Glomerular endothelial cell (primary cell): Measurements from ENCODE around the gene TOR4A. TPM values are rescaled to one million over a fixed set of nuclear protein-coding genes. Genes with fewer than 3 reads are reported as not detected.
"Not testable (repeated sequence)": the region's sequence is repeated elsewhere in the genome, so short reads cannot be mapped to it uniquely, and the experiment has no call there.

Source experiments
- DNase-seq: peaks from one replicate; pipeline ENCODE4 v3.0.0-alpha.2; 2011; ENCODE audit warnings: low read depth, low spot score; ENCODE audit errors: extremely low read depth
- total RNA-seq: library from RNA; depleted of rRNA; stranded (reverse); fragments of >200 nt; gene quantifications from 2 replicates; pipeline ENCODE4 v1.2.3, GENCODE V29; 2015

The TOR4A gene
- total RNA-seq, 1 donor from 2014 or later: 81.4 TPM

DNA sequence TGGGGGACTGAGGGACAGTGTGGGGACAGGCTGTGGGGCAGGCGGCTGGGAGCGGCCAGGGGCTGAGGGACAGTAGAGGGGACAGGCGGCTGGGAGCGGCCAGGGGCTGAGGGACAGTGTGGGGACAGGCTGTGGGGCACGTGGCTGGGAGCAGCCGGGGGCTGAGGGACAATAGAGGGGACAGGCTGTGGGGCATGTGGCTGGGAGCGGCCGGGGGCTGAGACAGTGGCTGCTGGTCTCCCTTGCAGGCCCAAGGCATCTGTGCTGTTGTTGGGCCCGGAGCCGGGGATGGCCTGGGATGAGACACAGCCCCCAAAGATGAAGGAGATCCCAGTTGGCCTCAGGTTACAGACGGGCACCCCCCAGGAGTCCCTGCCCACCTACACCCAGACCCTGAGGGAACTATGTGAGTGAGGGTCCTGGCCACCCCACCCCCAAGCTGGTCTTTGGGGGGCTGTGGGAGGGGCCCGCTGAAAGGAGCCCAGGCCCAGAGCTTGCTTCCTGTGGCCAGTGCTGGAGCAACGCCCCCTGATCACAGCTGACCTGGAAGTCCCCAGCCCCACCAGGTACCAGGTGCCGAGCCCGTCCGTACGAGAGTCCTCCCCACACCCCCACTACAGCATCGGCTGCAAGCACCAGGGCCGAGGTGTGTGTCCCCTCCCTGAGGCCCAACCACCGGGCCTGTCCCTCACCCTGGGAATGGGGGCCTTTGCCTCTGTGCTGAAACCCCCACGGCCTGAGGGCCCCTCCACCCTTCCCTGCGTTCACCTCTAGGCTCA, 25.8 kb upstream of the TOR4A start:
- no peak for DNase-seq

DNA sequence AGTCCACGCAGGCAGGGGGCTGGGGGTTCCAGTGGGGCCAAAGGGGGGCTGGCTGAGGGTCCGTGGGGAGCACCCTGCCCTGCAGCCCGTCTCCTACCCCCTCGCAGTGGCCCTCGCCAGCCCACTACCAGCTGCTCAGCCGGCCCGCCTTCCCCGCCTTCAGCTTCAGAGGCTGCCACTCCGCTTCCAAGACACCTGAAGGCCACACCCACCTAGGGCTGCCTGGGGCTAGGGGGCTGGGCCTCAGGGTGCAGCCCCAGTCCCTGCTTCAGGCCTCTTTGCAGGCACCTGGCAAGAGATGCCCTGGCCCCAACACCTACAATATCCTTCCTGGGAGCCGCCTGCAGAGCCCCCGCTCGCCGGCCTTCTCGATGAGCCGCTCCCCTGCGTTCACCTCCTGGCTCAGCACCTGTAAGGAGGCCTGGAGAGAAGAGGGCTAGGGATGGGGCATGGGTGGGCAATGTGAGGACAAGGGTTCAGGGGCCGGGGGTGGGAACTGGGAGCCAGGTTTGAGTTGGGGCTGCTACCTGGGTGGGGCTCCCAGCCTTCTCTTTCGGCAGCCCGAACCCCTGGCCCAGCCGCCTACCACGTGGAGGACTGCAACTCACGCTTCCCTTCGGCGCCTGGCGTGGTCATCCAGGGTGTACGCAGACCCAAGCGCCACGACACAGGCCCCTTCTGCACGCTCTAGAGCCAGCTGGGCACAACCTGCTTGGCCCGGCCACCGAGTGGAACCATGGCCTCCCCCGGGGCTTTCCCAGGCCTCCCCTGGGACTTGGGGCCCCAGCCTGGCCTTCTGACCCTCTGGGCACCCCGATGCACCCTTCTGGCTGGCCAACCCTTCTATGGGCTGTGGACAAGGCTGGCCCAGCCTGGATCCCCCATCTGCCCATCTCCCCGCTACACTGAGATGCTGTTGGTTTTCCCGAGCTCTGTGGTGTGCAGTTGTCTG, 24.7 kb upstream of the TOR4A start:
- DNase-seq: no peak

DNA sequence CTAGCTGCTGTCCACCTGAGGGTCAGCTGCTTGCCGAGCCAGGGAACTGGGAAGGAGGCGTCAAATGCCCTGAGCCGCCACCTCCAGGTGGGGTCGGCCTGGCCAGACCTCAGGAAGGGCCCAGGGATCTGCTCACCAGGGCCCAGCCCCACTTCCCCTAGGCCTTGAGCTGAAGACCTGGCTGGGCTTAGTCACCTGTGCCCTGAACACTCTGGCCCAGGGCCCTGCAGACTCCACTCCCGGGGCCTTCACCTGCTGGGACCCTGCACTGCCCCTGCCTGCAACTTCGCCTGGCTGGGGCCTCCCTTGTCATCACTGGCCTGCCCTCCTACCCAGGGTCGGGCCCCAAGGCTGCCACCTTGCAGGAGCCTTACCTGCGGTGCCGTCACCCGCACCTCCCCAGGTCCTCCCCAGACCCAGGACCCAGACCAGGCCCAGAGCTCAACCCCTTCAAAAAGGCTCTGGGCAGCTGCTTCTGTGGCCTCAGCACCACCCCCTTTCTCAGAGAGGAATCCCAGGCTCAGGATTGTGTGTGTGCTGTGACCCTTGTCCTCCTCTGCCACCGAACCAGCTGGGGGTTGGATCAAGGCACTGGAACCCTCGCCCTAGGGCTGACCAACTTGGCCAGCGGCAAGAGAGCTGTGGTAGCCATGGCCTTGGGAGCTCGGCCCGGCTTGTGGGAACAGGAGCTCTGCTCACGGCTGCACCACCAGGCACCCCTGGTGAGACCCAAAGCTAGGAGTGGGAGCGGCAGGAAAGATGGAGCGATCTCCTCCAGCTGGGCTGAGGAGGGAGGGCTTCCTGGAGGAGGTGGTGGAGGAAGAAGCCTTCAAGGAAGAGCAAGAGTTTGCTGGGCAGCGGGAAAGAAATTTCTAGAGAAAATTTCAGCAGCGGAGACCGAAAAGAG, 23.6 kb upstream of the TOR4A start:
- no peak for DNase-seq

DNA sequence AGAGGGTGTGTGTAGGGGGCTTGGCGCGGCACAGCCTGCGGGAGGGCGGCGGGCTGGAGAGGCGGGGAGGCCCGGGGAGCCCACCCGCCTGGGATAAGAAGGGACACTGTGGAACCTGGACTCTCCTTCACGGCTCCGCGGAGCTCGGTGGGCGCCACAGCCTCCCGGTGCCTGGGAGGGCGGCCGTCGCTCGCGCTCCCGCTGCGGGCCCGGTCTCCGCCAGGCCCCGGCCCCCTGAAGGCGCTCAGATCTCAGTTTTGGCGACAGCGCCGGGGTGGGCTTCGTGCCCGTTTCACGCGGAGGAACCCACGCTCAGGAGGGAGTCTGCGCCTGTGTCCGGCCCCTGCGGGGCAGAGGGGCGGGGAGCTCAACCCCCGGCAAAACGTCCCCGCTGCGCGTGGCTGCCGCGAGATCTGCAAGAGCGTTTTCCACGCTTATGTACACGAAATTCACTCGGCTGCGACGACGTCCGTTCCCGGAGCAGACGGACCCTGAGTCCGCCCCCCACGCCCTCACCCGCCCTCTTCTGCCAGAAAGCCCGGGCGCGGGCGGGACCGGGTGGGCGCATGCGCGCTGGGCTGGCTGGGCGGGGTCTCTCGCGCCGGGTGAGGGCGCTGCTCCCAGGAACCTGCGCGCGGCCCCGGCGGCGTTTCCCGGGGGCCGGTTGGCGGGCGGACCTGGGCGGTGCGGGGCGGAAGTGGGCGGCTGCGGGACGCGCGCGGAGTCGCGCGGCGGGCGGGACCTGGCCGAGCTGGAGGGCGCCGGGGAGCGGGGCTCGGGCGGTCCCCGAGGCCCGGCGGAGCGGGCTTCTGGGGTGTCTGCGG, 22.7 kb upstream of the TOR4A start, which contains the start of gene NELFB:
Gene NELFB, plus strand, starts transcription at position 704 of the 824 bp plus-strand sequence.
- no peak for DNase-seq

DNA sequence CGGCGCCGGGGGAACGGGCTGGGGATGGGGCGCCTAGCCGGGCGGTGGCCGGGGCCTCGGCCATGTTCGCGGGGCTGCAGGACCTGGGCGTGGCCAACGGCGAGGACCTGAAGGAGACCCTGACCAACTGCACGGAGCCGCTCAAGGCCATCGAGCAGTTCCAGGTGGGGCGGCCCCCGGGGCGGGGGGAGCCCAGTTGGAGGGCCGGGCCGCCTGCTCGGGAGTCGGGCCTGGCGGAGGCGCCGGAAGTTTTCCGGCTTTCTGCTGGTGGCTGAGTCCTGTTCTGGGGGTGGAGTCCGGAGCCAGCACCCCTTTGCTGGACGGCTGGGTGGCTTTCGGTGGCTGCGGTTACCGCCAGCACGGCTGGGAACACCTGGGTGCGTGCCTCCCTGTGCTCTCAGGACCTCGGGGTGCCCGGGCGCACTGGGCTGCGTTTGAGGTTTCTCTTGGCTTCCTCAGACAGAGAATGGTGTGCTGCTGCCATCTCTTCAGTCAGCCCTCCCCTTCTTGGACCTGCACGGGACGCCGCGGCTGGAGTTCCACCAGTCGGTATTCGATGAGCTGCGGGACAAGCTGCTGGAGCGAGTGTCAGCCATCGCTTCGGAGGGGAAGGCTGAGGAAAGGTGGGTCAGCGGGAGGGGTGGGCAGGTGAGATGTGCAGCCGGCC, 21.9 kb upstream of the TOR4A start:
- no peak for DNase-seq

DNA sequence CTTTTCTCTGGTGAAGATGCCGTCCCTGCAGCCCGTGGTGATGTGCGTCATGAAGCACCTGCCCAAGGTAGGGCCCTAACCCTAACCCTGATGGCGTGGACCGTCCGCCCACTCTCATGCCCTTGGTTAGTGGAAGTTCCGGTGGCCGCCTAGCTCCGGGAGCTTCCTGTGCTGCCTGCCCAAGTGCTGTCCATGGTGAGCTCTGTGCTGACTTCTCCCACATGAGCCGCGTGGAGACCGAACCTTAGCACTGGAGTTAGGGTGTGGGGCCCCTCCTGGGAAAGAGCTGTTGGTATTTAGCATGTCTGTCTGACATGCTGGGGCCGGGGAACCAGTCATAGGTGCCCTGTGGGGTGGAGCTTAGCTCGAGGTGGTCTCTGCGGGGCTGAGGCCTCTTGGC, 21.2 kb upstream of the TOR4A start:
- no peak for DNase-seq

DNA sequence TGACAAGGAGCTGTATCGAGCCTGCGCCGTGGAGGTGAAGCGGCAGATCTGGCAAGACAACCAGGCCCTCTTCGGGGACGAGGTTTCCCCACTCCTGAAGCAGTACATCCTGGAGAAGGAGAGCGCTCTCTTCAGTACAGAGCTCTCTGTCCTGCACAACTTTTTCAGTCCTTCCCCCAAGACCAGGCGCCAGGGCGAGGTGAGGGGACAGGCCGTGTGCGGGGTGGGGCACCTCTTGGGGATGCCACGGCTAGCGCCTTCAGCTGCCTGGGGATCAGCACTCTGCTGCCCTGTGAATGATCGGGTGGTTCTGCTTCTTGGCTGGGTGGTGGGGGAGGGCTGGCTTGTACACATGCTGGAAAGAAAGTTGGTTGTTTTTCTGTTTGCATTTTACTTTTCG, 20.7 kb upstream of the TOR4A start:
- DNase-seq: no peak

DNA sequence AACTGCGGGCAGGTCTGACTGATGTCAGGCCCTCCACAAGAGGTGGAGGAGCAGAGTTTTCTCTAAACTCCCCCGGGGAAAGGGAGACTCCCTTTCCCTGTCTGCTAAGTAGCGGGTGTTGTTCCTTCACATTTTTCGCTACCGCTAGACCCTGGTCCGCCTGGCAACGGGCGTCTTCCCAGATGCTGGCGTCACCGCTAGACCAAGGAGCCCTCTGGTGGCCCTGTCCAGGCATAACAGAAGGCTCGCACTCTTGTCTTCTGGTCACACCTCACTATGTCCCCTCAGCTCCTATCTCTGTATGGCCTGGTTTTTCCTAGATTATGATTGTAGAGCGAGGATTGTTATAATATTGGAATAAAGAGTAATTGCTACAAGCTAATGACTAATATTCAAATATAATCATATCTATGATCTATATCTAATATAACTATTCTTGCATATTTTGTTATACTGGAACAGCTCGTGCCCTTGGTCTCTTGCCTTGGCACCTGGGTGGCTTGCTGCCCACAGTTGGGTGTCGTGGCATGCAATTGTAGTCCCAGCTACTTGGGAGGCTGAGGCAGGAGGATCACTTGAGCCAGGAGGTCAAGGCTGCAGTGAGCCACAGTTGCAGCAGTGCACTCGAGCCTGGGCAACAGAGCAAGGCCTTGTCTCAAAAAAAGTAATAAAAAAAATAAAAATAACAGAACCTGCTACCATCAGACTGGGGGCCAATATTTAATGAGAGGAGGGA, 15.2 kb upstream of the TOR4A start:
- not testable (repeated sequence) for DNase-seq

DNA sequence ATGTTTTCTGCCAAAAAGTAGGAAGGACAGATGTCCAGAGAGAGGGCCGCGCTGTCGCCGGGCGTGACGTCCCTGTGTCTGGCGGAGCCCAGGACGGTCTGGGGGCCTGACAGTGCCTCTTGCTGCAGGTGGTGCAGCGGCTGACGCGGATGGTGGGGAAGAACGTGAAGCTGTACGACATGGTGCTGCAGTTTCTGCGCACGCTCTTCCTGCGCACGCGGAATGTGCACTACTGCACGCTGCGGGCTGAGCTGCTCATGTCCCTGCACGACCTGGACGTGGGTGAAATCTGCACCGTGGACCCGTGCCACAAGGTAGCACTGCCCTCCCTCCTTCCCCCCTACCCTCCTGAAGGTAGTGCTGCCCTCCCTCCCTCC, 14.6 kb upstream of the TOR4A start:
- DNase-seq: no peak

DNA sequence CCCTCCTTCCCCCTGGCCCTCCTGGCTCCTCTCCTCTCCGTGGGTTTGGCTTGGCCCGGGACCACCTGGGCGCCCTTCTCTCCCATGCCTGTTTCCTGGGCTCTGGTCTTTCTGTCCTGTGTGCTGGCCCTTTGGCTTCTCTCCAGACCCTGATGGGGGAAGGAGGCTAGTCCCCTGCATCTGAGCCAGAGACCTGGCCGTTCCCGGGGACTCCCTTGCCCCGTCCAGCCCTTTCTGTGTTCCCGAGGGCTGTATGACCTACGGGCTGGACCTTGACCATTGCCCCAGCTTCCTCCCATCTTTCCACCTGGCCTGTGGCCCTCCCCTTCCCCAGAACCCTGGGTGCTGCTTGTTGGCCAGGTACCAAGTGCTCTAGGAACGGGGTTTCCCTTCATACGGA, 14.0 kb upstream of the TOR4A start:
- DNase-seq: no peak

DNA sequence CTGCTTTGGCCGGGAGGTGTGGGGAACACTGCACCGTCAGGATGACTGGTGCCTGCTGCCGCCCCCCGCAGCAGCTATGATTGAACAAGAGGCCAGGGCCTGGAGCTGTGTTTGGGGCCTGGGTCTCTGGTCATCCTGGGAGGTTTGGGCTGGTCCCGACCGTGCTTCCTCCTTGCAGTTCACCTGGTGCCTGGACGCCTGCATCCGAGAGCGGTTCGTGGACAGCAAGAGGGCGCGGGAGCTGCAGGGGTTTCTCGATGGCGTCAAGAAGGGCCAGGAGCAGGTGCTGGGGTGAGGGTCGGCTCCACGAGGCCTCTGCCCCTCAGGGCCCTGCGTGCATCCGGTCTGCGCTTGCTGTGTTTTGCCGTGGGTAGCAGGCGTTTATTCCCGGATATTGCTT, 13.5 kb upstream of the TOR4A start:
- no peak for DNase-seq

DNA sequence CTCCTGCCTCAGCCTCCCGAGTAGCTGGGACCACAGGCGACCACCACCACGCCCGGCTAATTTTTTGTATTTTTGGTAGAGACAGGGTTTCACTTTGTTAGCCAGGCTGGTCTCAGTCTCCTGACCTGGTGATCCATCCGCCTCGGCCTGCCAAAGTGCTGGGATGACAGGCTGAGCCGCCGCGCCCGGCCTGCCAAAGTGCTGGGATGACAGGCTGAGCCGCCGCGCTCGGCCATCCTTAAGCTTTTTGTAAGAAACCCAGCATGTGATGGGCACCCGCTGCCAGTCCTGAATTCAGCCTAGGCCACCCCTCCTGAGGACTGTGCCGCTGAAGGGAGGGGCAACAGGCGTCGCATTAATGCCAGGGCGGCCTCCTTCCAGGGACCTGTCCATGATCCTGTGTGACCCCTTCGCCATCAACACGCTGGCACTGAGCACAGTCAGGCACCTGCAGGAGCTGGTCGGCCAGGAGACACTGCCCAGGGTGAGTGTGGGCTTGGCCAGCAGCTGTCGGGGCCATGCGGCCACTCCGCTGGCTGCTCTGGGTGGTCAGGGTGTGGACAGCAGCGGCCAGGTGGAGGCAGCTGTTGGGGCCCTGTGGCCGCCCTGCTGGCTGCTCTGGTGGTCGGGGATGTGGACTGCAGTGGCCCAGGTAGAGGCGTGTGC, 11.9 kb upstream of the TOR4A start:
- DNase-seq: no peak

DNA sequence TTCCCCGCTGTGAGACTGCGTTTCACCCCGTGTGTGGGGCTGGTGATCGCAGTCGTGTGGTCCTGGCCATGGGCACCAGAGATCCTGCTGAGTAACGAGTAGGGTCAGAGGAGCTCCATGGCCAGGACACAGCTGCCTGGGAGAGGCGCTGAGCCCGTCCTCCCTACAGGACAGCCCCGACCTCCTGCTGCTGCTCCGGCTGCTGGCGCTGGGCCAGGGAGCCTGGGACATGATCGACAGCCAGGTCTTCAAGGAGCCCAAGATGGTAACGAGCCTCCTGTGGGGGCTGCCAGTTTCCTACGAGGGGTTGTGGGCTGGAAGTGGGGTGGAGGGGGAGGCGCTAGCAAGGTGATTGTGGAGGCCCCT, 11.4 kb upstream of the TOR4A start:
- no peak for DNase-seq

DNA sequence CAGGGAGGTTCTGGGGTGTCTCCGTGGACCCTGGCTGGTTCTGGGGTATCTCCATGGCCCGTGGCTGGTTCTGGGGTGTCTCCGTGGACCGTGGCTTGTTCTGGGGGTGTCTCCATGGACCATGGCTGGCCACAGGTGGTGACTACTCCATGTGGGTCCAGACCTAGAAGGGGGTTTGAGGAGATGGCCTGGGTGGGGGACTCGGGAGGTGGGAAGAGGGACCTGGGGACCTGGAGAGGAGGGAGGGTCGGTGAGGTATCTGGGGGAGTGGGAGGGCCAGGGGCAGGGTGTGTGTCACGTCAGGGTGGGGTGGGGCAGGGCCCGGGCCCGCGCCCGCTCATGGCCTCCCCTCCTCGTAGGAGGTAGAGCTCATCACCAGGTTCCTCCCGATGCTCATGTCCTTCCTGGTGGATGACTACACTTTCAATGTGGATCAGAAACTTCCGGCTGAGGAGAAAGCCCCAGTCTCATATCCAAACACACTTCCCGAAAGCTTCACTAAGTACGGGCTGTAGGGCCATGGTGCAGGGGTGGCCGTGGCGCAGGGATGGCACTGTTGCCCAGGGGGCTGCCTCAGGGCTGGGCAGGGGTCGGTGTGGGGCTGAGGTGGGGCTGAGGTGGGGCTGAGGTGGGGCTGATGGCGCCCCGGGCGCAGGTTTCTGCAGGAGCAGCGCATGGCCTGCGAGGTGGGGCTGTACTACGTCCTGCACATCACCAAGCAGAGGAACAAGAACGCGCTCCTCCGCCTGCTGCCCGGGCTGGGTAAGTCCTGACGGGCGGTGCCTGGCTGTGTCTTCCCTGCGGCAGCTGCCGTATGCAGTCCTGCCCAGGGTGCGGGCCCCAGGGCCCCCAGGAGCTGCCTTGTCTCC, 10.7 kb upstream of the TOR4A start:
- DNase-seq: no peak

DNA sequence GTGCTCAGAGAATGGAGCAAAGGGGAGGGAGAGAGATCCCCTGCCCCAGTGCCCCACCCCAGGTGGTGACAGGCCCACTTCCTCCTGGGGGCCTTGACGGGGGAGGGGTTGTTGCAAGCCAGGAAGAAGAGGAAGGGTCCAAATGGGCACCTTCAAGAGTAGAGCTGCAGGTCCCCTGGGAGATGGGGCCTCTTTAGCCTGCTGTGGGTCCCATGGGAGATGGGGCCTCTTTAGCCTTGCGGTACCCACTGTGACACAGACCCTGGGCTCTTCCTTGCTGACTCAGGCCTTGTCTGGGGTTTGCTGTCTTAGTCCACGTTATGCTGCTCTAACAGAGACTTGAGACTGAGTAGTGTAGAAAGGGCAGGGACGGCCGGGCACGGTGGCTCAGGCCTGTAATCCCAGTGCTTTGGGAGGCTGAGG, 9.6 kb upstream of the TOR4A start:
- DNase-seq: no peak

DNA sequence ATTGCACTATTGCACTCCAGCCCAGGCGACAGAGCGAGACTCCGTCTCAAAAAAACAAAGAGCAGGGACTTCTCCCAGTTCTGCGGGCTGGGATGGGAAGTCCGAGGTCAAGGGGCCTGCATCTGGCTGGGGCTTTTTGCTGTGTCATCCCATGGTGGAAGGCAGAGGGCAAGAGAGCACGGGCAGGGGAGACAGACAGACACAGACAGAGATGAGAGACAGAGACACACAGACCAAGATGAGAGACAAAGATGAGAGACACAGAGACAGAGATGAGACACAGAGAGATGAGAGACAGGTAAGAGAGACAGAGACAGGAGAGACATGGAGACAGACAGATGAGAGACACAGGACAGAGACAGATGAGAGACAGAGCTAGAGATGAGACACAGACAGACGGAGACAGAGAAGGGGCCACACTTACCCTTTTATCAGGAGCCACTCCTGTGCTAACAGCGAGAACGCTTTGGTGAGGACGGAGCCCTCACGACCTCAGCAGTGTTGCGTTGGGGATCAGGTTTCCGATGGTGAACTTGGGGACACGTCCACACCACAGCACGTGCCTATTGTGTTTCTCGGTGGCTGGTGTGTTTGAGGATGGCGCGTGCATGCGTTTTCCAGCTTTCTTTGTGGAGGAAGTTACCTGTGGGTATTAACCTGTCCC, 8.9 kb upstream of the TOR4A start:
- DNase-seq: no peak
